ENCODE results near the gene PEX10.

PEX10 gene

DNA sequence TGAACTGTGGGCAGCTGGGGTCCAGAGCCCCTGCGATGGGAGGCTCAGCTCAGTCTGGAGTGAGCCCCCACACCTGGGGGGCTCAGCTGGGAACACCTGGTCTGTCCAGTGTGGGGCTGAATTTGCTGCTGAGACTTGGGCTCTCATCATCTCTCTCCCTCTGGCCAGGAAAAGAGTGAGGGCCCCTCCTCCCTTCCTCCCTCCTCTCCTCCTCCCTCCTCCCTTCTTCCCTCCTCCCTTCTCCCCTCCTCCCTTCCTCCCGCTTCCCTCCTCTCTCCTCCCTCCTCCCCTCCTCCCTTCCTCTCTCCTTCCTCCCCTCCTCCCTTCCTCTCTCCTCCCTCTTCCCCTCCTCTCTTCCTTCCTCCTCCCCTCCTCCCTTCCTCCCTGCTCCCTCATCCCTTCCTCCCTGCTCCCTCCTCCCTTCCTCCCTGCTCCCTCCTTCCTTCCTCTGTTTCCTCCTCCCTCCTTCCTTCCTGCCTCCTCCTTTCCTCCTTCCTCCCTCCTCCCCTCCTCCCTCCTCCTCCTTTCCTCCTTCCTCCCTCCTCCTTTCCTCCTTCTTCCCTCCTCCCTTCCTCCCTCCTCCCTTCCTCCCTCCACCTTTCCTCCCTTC lies 23.5 kb upstream of the PEX10 start:
- no peak overlapping the region for H3K9ac ChIP-seq (ENCODE audit: low read depth, low read length, poor library complexity, severe bottlenecking)
- no peaks in the 10 kb centered on the region for H3K36me3 ChIP-seq (ENCODE audit: insufficient read depth, low read length)
- no peak overlapping the region for H2AFZ ChIP-seq (ENCODE audit: low read length)
- H3F3A ChIP-seq (ENCODE audit: low read depth), result no peaks in the 10 kb centered on the region
- H3K9me2 ChIP-seq (replicated peaks; ENCODE audit: low read depth, low read length), result no peaks in the 10 kb centered on the region
- no peaks in the 10 kb centered on the region for H3K27me3 ChIP-seq (ENCODE audit: insufficient read depth, low read length, poor library complexity, severe bottlenecking)
- no peaks in the 10 kb centered on the region for H4K20me1 ChIP-seq (ENCODE audit: insufficient read depth, low read length, poor library complexity, severe bottlenecking)
- TF ChIP-seq CTCF (conservative IDR thresholded peaks at IDR 0.05; ENCODE audit: low read length) (no peak), EZH2phosphoT487 (IDR thresholded peaks at IDR 0.05; ENCODE audit: borderline replicate concordance) (no peak)
- H3K79me2 ChIP-seq (ENCODE audit: insufficient read depth, low read length), result no peaks in the 10 kb centered on the region
- no peak overlapping the region for H3K4me3 ChIP-seq (ENCODE audit: low read length, poor library complexity, severe bottlenecking)
- no peaks in the 10 kb centered on the region for H3K4me1 ChIP-seq (ENCODE audit: insufficient read depth, low read length, poor library complexity, severe bottlenecking)
- H3K4me2 ChIP-seq (ENCODE audit: low read depth, low read length, poor library complexity, severe bottlenecking), result no peak overlapping the region
- H3K9me3 ChIP-seq (ENCODE audit: insufficient read depth, low read depth, low read length), result no peaks in the 10 kb centered on the region

- H3K9me3 ChIP-seq (ENCODE audit: insufficient read depth, low read depth, low read length), result peaks cover 2% of the 10 kb centered on the region; the same call in 1 of the 2 replicates
- no peaks in the 10 kb centered on the region for H4K20me1 ChIP-seq (ENCODE audit: insufficient read depth, low read length, poor library complexity, severe bottlenecking)
- no peak overlapping the region for H3K4me2 ChIP-seq (ENCODE audit: low read depth, low read length, poor library complexity, severe bottlenecking)
- no peaks in the 10 kb centered on the region for H3F3A ChIP-seq (ENCODE audit: low read depth)
- no peak overlapping the region for H2AFZ ChIP-seq (ENCODE audit: low read length)
- no peak overlapping the region for H3K9ac ChIP-seq (ENCODE audit: low read depth, low read length, poor library complexity, severe bottlenecking)
- H3K4me1 ChIP-seq (ENCODE audit: insufficient read depth, low read length, poor library complexity, severe bottlenecking), result no peaks in the 10 kb centered on the region
- TF ChIP-seq EZH2phosphoT487 (IDR thresholded peaks at IDR 0.05; ENCODE audit: borderline replicate concordance) (no peak), CTCF (conservative IDR thresholded peaks at IDR 0.05; ENCODE audit: low read length) (no peak)
- no peaks in the 10 kb centered on the region for H3K36me3 ChIP-seq (ENCODE audit: insufficient read depth, low read length)
- H3K9me2 ChIP-seq (replicated peaks; ENCODE audit: low read depth, low read length), result no peaks in the 10 kb centered on the region
- no peaks in the 10 kb centered on the region for H3K79me2 ChIP-seq (ENCODE audit: insufficient read depth, low read length)
- H3K4me3 ChIP-seq (ENCODE audit: low read length, poor library complexity, severe bottlenecking), result no peak overlapping the region
- no peaks in the 10 kb centered on the region for H3K27me3 ChIP-seq (ENCODE audit: insufficient read depth, low read length, poor library complexity, severe bottlenecking)
These were observed 22.7 kb upstream of the PEX10 start for GRCh38 chr1:2435091-2435490.

DNA sequence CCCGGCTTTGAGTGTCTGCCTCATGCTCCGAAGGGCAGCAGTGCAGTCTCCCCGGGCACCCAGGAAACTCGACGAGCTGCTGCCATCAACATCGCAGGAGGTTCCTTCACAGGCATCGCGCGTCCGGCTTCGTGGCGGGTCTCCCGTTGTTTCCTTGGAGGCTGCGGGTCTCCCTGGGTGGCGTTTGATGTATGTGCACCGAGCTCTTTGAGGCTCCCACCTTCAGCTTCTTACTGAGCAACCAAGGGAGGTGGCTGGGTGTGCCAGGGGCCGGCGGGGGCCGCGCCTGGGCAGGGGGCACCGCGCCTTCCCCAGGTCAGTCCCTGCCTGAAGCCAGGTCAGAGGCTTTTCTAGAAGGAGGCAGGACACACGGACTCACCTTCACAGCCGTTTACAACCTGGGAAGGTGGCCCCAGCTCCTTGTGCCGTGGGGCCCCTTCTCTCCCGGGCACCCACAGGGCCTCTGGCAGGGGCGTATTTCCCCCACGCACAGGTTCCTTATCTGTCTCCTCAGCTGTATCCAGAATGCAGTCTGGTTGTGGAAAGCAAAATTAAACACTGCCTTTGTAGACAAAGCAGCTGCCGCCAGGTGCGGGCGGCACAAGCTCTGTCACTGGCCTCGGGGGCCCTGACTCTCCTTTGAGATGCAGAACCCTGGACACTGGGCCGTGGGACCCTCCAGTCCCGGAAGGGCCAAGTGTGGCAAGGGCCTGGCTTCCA lies 21.7 kb upstream of the PEX10 start:
- no peaks in the 10 kb centered on the region for H3K4me1 ChIP-seq (ENCODE audit: insufficient read depth, low read length, poor library complexity, severe bottlenecking)
- no peaks in the 10 kb centered on the region for H4K20me1 ChIP-seq (ENCODE audit: insufficient read depth, low read length, poor library complexity, severe bottlenecking)
- H3K4me2 ChIP-seq (ENCODE audit: low read depth, low read length, poor library complexity, severe bottlenecking), result no peak overlapping the region

More for the DNA sequence above, 21.7 kb upstream of the PEX10 start:
- TF ChIP-seq CTCF (conservative IDR thresholded peaks at IDR 0.05; ENCODE audit: low read length) (no peak), EZH2phosphoT487 (IDR thresholded peaks at IDR 0.05; ENCODE audit: borderline replicate concordance) (no peak)
- Histone ChIP-seq H3K9me3 (ENCODE audit: insufficient read depth, low read depth, low read length) (peaks cover 2% of the 10 kb centered on the region; the same call in 1 of the 2 replicates), H3K9ac (ENCODE audit: low read depth, low read length, poor library complexity, severe bottlenecking) (no peak overlapping the region), H3F3A (ENCODE audit: low read depth) (no peaks in the 10 kb centered on the region), H3K36me3 (ENCODE audit: insufficient read depth, low read length) (no peaks in the 10 kb centered on the region), H3K79me2 (ENCODE audit: insufficient read depth, low read length) (no peaks in the 10 kb centered on the region), H3K27me3 (ENCODE audit: insufficient read depth, low read length, poor library complexity, severe bottlenecking) (no peaks in the 10 kb centered on the region), H3K4me3 (ENCODE audit: low read length, poor library complexity, severe bottlenecking) (no peak overlapping the region), H3K9me2 (replicated peaks; ENCODE audit: low read depth, low read length) (no peaks in the 10 kb centered on the region), H2AFZ (ENCODE audit: low read length) (no peak overlapping the region)

All from Loucy (cell line).